HEK293T (cell line): ENCODE results near the gene EPB41L3.

Experiments used
- ARNT ChIP-seq: fragments of 450-650 bp; IDR thresholded peaks from 2 replicates; pipeline ENCODE4 v1.6.1; 2017; ENCODE audit warnings: mild to moderate bottlenecking
- ELF4 ChIP-seq: fragments of 450-650 bp; IDR thresholded peaks from 2 replicates; pipeline ENCODE4 v1.6.1; 2017; ENCODE audit warnings: antibody characterized with exemption
- FOXA1 ChIP-seq: fragments of 450-650 bp; IDR thresholded peaks from 2 replicates; pipeline ENCODE4 v1.6.1; 2016; ENCODE audit warnings: mild to moderate bottlenecking
- L3MBTL2 ChIP-seq: fragments of 450-650 bp; conservative IDR thresholded peaks from 2 replicates; pipeline ENCODE4 v1.6.1; 2016; ENCODE audit warnings: mild to moderate bottlenecking
- SP1 ChIP-seq: fragments of 450-650 bp; IDR thresholded peaks from 2 replicates; pipeline ENCODE4 v1.6.1; 2017
- TARDBP ChIP-seq: fragments of 450-650 bp; IDR thresholded peaks from 2 replicates; pipeline ENCODE4 v1.6.1; 2016

DNA sequence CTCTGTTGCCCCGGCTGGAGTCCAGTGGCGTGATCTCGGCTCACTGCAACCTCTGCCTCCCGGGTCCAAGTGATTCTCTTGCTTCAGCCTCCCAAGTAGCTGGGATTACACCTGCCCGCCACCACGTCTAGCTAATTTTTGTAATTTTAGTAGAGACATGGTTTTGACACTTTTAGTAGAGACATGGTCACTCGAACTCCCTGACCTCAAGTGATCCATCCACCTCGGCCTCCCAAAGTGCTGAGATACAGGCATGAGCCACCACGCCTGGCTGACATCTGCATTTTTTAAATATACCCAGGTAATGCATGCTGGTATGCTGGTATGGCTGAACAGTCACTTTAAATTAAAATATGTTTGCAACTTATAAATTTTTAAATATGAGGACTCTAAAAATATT, 91.9 kb downstream of the EPB41L3 start:
- TF ChIP-seq L3MBTL2 (no peak), FOXA1 (no peak), ELF4 (no peak), SP1 (no peak), ARNT (no peak), TARDBP (no peak)
